Activated CD4-positive, alpha-beta T cell treated with anti-CD3 and anti-CD28 coated beads for 36 hours (primary cell): ENCODE measurements around the gene UNC79. TPM values are rescaled to one million over a fixed set of nuclear protein-coding genes. Genes with fewer than 3 reads are reported as not detected.

Experiments
- ATAC-seq: fragments of 200-7000 bp; cut with Tn5 transposase; one replicate; pipeline ENCODE4 v1.10.0; 2021; ENCODE audit warnings: mild to moderate bottlenecking, moderate library complexity
- CTCF ChIA-PET: fragments of 350-600 bp; sonication (Branson Sonifier 250); formaldehyde crosslinking; loops from one replicate; lab custom pipeline; 2021; ENCODE audit warnings: antibody characterized with exemption; lab: Charles Lee
- POLR2A ChIA-PET: fragments of 350-600 bp; sonication (Branson Sonifier 250); formaldehyde crosslinking; loops from one replicate; lab custom pipeline; 2021; ENCODE audit warnings: antibody characterized with exemption, inconsistent platforms; lab: Charles Lee
- DNase-seq: peaks from one replicate; pipeline ENCODE4 v3.0.0-alpha.2; 2020
- H3K27ac Mint-ChIP-seq: one replicate; pipeline ENCODE4 v1.8.0; 2021; ENCODE audit warnings: mixed read lengths
- H3K27me3 Mint-ChIP-seq: one replicate; pipeline ENCODE4 v1.8.0; 2021; ENCODE audit warnings: mixed read lengths
- H3K36me3 Mint-ChIP-seq: one replicate; pipeline ENCODE4 v1.8.0; 2021; ENCODE audit warnings: low read depth, mixed read lengths
- H3K4me1 Mint-ChIP-seq: one replicate; pipeline ENCODE4 v1.8.0; 2021; ENCODE audit warnings: mixed read lengths
- H3K4me3 Mint-ChIP-seq: one replicate; pipeline ENCODE4 v1.8.0; 2021; ENCODE audit warnings: mild to moderate bottlenecking, moderate library complexity, mixed read lengths
- H3K9me3 Mint-ChIP-seq: one replicate; pipeline ENCODE4 v1.8.0; 2021; ENCODE audit warnings: low read depth, mixed read lengths
- intact Hi-C, 2 experiments: fragments of 100-400 bp; cut with DNase I in 1 of 2; cut with micrococcal nuclease in 1 of 2; formaldehyde crosslinking; loops; one replicate each; pipeline versions ENCODE4 v1.14.2 to v1.15.1; 2022 to 2024; cut with DNase I, micrococcal nuclease
- total RNA-seq, 2 experiments: library from RNA; stranded (reverse); gene quantifications; one replicate each; pipeline ENCODE4 v1.2.3, GENCODE V29; 2021

Gene UNC79
- total RNA-seq, 2 experiments from 2014 or later = 0.02 TPM; not detected in 1

- ATAC-seq = no peak
- peaks cover 14% of the 10 kb centered on the region for H3K9me3 Mint-ChIP-seq
- no peaks in the 10 kb centered on the region for H3K4me1 Mint-ChIP-seq
- H3K27ac Mint-ChIP-seq = no peak overlapping the region
- DNase-seq = no peak
- CTCF ChIA-PET = no interaction called here
- peaks cover 1% of the 10 kb centered on the region for H3K36me3 Mint-ChIP-seq
- no peak overlapping the region for H3K4me3 Mint-ChIP-seq
- POLR2A ChIA-PET = no interaction called here
- H3K27me3 Mint-ChIP-seq = peaks cover 13% of the 10 kb centered on the region
- intact Hi-C loops = loop anchor here in 1 of 2 experiments (10.0 kb wide), 1 partner anchor 345 kb away; no protein-coding TSS in a partner anchor
Observed at GRCh38 chr14:93669632-93670031, 238.9 kb downstream of the UNC79 start.

- ATAC-seq (no peak), DNase-seq (no peak)
- ChIA-PET CTCF (no interaction called here), POLR2A (no interaction called here)
- intact Hi-C loops = no loop called here
- Mint-ChIP-seq H3K36me3 (no peaks in the 10 kb centered on the region), H3K27me3 (peaks cover 7% of the 10 kb centered on the region), H3K4me1 (no peaks in the 10 kb centered on the region), H3K9me3 (no peaks in the 10 kb centered on the region), H3K27ac (no peak overlapping the region), H3K4me3 (no peak overlapping the region)
Observed at GRCh38 chr14:93674343-93674742, 243.6 kb downstream of the UNC79 start.

GRCh38 chr14:93675651-93676050, 244.9 kb downstream of the UNC79 start:
- intact Hi-C loops = no loop called here
- Mint-ChIP-seq H3K36me3 (no peaks in the 10 kb centered on the region), H3K27me3 (peaks cover 7% of the 10 kb centered on the region), H3K4me3 (no peak overlapping the region), H3K9me3 (no peaks in the 10 kb centered on the region), H3K4me1 (no peaks in the 10 kb centered on the region), H3K27ac (no peak overlapping the region)
- ChIA-PET POLR2A (no interaction called here), CTCF (no interaction called here)
- DNase-seq (no peak), ATAC-seq (no peak)

GRCh38 chr14:93676416-93676958, 245.7 kb downstream of the UNC79 start:
- no peak for DNase-seq
- H3K4me1 Mint-ChIP-seq = no peaks in the 10 kb centered on the region
- CTCF ChIA-PET = no interaction called here
- intact Hi-C loops = no loop called here
- H3K27ac Mint-ChIP-seq = no peak overlapping the region
- no peaks in the 10 kb centered on the region for H3K36me3 Mint-ChIP-seq
- H3K27me3 Mint-ChIP-seq = peaks cover 7% of the 10 kb centered on the region
- no peaks in the 10 kb centered on the region for H3K9me3 Mint-ChIP-seq
- ATAC-seq = no peak
- H3K4me3 Mint-ChIP-seq = no peak overlapping the region
- POLR2A ChIA-PET = no interaction called here

- no peak overlapping the region for H3K27ac Mint-ChIP-seq
- no peak for ATAC-seq
- H3K36me3 Mint-ChIP-seq = no peaks in the 10 kb centered on the region
- H3K4me1 Mint-ChIP-seq = no peaks in the 10 kb centered on the region
- intact Hi-C loops = no loop called here
- no peak overlapping the region for H3K4me3 Mint-ChIP-seq
- CTCF ChIA-PET = interaction anchor here (1.6 kb wide), 1 partner anchor 10 kb away, joined by 3 read pairs; no protein-coding TSS in a partner anchor
- peaks cover 15% of the 10 kb centered on the region for H3K27me3 Mint-ChIP-seq
- no peak for DNase-seq
- POLR2A ChIA-PET = no interaction called here
- no peaks in the 10 kb centered on the region for H3K9me3 Mint-ChIP-seq
Observed at GRCh38 chr14:93682459-93682858, 251.7 kb downstream of the UNC79 start.

- Mint-ChIP-seq H3K36me3 (no peaks in the 10 kb centered on the region), H3K27ac (no peak overlapping the region), H3K4me1 (no peaks in the 10 kb centered on the region), H3K4me3 (no peak overlapping the region), H3K9me3 (no peaks in the 10 kb centered on the region), H3K27me3 (peaks cover 19% of the 10 kb centered on the region)
- CTCF ChIA-PET = interaction anchor here (0.6 to 1.6 kb wide), 2 partner anchors 9 to 200 kb away, joined by 3 read pairs; no protein-coding TSS in a partner anchor
- POLR2A ChIA-PET = no interaction called here
- intact Hi-C loops = no loop called here
- ATAC-seq (no peak), DNase-seq (peak; percentile 10)
Observed at GRCh38 chr14:93683226-93683625, 252.5 kb downstream of the UNC79 start.

- ChIA-PET POLR2A (no interaction called here), CTCF (no interaction called here)
- no peaks in the 10 kb centered on the region for H3K4me1 Mint-ChIP-seq
- peaks cover 30% of the 10 kb centered on the region for H3K27me3 Mint-ChIP-seq
- H3K4me3 Mint-ChIP-seq = no peak overlapping the region
- intact Hi-C loops = no loop called here
- H3K27ac Mint-ChIP-seq = no peak overlapping the region
- H3K36me3 Mint-ChIP-seq = no peaks in the 10 kb centered on the region
- H3K9me3 Mint-ChIP-seq = no peaks in the 10 kb centered on the region
- ATAC-seq (no peak), DNase-seq (no peak)
Observed at GRCh38 chr14:93685121-93685895, 254.6 kb downstream of the UNC79 start.

GRCh38 chr14:93686268-93686667, 255.5 kb downstream of the UNC79 start:
- no peak for DNase-seq
- Mint-ChIP-seq H3K36me3 (no peaks in the 10 kb centered on the region), H3K4me1 (no peaks in the 10 kb centered on the region), H3K4me3 (no peak overlapping the region), H3K27ac (no peak overlapping the region), H3K27me3 (peaks cover 30% of the 10 kb centered on the region), H3K9me3 (no peaks in the 10 kb centered on the region)
- ChIA-PET POLR2A (no interaction called here), CTCF (no interaction called here)
- ATAC-seq = no peak
- intact Hi-C loops = no loop called here

GRCh38 chr14:93688239-93688666, 257.5 kb downstream of the UNC79 start:
- Mint-ChIP-seq H3K4me1 (no peaks in the 10 kb centered on the region), H3K9me3 (no peaks in the 10 kb centered on the region), H3K4me3 (no peak overlapping the region), H3K27me3 (peaks cover 30% of the 10 kb centered on the region), H3K36me3 (no peaks in the 10 kb centered on the region), H3K27ac (no peak overlapping the region)
- DNase-seq (no peak), ATAC-seq (no peak)
- ChIA-PET POLR2A (no interaction called here), CTCF (no interaction called here)
- intact Hi-C loops = no loop called here

GRCh38 chr14:93688820-93689219, 258.1 kb downstream of the UNC79 start:
- ChIA-PET POLR2A (no interaction called here), CTCF (interaction anchor here (0.6 kb wide), 1 partner anchor 202 kb away, joined by 3 read pairs; no protein-coding TSS in a partner anchor)
- H3K27me3 Mint-ChIP-seq = peaks cover 30% of the 10 kb centered on the region
- no peaks in the 10 kb centered on the region for H3K4me1 Mint-ChIP-seq
- no peaks in the 10 kb centered on the region for H3K9me3 Mint-ChIP-seq
- H3K36me3 Mint-ChIP-seq = no peaks in the 10 kb centered on the region
- no peak overlapping the region for H3K4me3 Mint-ChIP-seq
- no peak overlapping the region for H3K27ac Mint-ChIP-seq
- DNase-seq = no peak
- no peak for ATAC-seq
- intact Hi-C loops = no loop called here

GRCh38 chr14:93690146-93690545, 259.4 kb downstream of the UNC79 start:
- Mint-ChIP-seq H3K9me3 (no peaks in the 10 kb centered on the region), H3K4me1 (no peaks in the 10 kb centered on the region), H3K4me3 (no peak overlapping the region), H3K27ac (no peak overlapping the region), H3K36me3 (no peaks in the 10 kb centered on the region), H3K27me3 (peaks cover 33% of the 10 kb centered on the region)
- no peak for DNase-seq
- no peak for ATAC-seq
- ChIA-PET POLR2A (no interaction called here), CTCF (no interaction called here)
- intact Hi-C loops = no loop called here
